22Rv1 (cell line): ENCODE results near the gene MTSS2.

Experiments
- H3K27ac ChIP-seq: fragments of 450-650 bp; 2 replicates; pipeline ENCODE4 v1.5.1; 2017
- CTCF ChIP-seq: fragments of 450-650 bp; IDR thresholded peaks from 2 replicates; pipeline ENCODE4 v1.5.1; 2017; ENCODE audit warnings: mild to moderate bottlenecking
- ZFX ChIP-seq: fragments of 450-650 bp; IDR thresholded peaks from 2 replicates; pipeline ENCODE4 v1.6.1; 2017; ENCODE audit warnings: antibody characterized with exemption, borderline replicate concordance

MTSS2 gene

DNA sequence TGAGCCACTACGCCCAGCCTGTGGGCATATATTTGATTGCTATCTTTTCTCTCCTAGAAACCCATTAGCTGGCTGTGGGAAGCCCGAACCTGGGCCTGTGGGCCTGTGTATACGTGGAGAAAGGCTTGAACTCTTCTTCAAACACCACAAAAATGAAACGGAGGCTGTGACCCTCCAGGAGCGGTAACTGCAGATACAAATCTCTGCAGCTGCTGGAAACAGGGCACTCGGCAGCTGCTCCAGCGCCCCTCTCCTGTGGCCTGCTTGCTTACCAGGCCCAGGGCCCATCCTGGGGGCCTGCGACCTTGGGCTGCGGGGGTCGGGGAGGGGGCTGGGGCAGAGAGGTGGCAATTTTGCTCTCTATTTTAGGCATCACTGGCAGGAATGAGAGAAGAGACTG, 28.0 kb upstream of the MTSS2 start:
- TF ChIP-seq ZFX: no peak
- no peak for TF ChIP-seq CTCF

DNA sequence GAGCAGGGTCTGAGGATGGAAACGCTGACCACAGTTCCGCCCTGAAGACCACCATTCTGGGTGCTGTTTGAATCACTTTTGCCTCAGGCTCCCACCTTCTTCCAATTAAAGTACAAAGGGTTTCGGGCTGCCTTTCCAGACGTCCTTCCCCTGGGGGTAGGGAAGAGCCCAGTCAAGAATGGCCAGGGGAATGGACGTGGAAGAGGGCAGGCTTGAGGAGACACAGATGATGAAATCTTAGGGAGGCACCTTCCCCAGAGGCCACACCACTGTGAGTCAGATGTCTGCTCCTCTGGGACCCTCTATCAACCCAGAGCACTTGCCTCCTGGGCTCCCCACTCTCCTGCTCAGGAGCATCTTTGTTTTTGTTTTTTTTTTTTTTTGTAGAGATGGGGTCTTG, 27.5 kb upstream of the MTSS2 start:
- H3K27ac ChIP-seq: no peak overlapping the region
- TF ChIP-seq CTCF (no peak), ZFX (no peak)

More for the DNA sequence above, 28.0 kb upstream of the MTSS2 start:
- H3K27ac ChIP-seq: no peak overlapping the region

GRCh38 chr16:70712942-70713341, 27.1 kb upstream of the MTSS2 start:
- H3K27ac ChIP-seq: no peak overlapping the region
- TF ChIP-seq ZFX: no peak
- no peak for TF ChIP-seq CTCF

DNA sequence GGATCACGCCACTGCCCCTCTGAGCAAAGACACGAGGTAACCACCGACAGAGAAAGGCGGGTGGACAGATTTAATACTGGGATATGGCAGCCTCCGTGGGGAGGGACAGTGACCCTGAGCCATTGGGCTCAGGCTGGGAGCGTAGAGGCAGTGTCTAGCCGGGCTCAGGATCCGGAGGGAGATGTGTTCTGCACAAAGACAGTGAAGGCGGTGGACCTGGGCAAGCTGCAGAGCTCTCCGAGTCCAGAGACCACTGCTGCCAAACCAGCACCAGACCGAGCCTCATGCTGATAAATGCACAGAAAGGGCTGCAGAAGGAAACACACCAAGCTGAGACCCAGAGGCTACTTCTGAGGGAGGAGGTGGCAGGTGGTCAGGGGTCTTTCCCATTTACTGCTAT, 26.5 kb upstream of the MTSS2 start:
- no peak overlapping the region for H3K27ac ChIP-seq

GRCh38 chr16:70711211-70712031, 25.6 kb upstream of the MTSS2 start:
- TF ChIP-seq CTCF (no peak), ZFX (no peak)
- no peak overlapping the region for H3K27ac ChIP-seq

More for the DNA sequence above, 26.5 kb upstream of the MTSS2 start:
- TF ChIP-seq ZFX: no peak
- TF ChIP-seq CTCF: no peak

- TF ChIP-seq CTCF (no peak), ZFX (no peak)
- no peak overlapping the region for H3K27ac ChIP-seq
Measured at GRCh38 chr16:70710422-70711210, 24.8 kb upstream of the MTSS2 start.

GRCh38 chr16:70709942-70710341, 24.1 kb upstream of the MTSS2 start:
- TF ChIP-seq CTCF (no peak), ZFX (no peak)
- no peak overlapping the region for H3K27ac ChIP-seq
